BLaER1 treated with 17β-estradiol and CSF1 and Interleukin-3, amounts not matched to agents 10 nM and 100 nM (cell line): ENCODE measurements around the gene TNFSF8.

Experiments
- H3K27ac ChIP-seq, 11 experiments: shearing (Covaris generic); formaldehyde crosslinking; 2 replicates each; pipeline ENCODE4 v1.8.1; 2022
- H3K27me3 ChIP-seq, 11 experiments: shearing (Covaris generic); formaldehyde crosslinking; 2 replicates each; pipeline ENCODE4 v1.8.1; 2022
- H3K36me3 ChIP-seq, 11 experiments: shearing (Covaris generic); formaldehyde crosslinking; 2 replicates each; pipeline ENCODE4 v1.8.1; 2022
- H3K4me1 ChIP-seq, 10 experiments: shearing (Covaris generic); formaldehyde crosslinking; 2 replicates each; pipeline ENCODE4 v1.8.1; 2022
- H3K4me2 ChIP-seq, 11 experiments: shearing (Covaris generic); formaldehyde crosslinking; 2 replicates each; pipeline ENCODE4 v1.8.1; 2022
- H3K4me3 ChIP-seq, 10 experiments: shearing (Covaris generic); formaldehyde crosslinking; 2 replicates each; pipeline ENCODE4 v1.8.1; 2022
- H3K9ac ChIP-seq, 11 experiments: shearing (Covaris generic); formaldehyde crosslinking; 2 replicates each; pipeline ENCODE4 v1.8.1; 2022
- H3K9me3 ChIP-seq, 11 experiments: shearing (Covaris generic); formaldehyde crosslinking; replicated peaks in 1 of 11; 2 replicates each; pipeline ENCODE4 v1.8.1; 2022
- H4K20me1 ChIP-seq, 11 experiments: shearing (Covaris generic); formaldehyde crosslinking; 2 replicates each; pipeline ENCODE4 v1.8.1; 2022
- Cebpa-rat ChIP-seq, 11 experiments: shearing (Covaris generic); IDR thresholded peaks; 2 replicates each; pipeline ENCODE4 v1.8.1; 2022

The TNFSF8 gene

DNA sequence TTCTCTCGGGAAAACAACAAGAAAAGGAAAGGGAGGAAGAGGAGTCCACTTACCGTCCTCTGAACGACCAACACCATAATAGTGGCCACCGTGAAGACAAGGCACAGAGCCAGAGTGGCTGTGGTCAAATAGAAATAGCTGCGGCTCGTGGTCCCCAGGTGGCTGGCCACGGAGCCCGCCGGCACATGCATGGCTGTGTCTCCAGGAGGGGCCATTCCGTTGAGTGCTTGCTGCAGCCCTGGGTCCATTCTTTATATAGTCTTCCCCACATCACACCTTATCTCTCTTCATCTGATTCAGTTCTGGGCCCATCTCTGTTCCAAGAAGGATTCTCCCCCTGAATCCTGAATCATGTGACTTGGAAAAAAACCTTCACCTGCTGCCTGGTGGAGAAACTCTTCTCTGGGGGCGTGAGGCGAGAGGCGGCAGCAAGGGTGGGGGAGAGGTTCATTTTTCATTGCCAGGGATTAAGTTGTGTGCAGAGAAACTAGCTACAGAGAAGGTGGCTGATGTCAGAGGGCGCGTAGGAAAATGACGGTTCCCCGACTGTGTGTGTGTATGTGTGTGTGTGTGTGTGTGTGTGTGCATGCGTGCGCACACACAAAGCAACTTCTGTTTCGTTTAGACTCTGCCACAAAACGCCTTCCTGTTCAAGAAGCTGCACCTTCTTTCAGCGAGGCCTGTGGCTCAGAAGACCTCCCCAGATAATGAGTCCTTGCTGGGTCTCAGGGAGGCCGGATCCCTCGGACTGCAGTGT is at the start of gene TNFSF8:
Gene TNFSF8 (minus strand): TSS at position 536 of the 757 bp plus-strand sequence. CDS start 288 bp downstream, at position 248.
- peak within 1 kb of the TSS in 5 of 11 experiments; percentile 18 to 77 (median 64); a peak in 9 of 22 replicates for H3K27ac ChIP-seq
- no peak for TF ChIP-seq Cebpa-rat (IDR thresholded peaks at IDR 0.05)
- H3K4me3 ChIP-seq, result peak within 1 kb of the TSS in 4 of 10 experiments; percentile 17 to 43 (median 39); a peak in 7 of 20 replicates
- peak within 1 kb of the TSS; percentile 46 to 93 (median 68) for H3K4me2 ChIP-seq
- H3K9me3 ChIP-seq, result no peaks in the 10 kb centered on the region
- H3K36me3 ChIP-seq, result no peaks in the 10 kb centered on the region
- H4K20me1 ChIP-seq, result no peaks in the 10 kb centered on the region
- peaks cover 11 to 40% (median 22%) of the 10 kb centered on the region in 10 experiments for H3K4me1 ChIP-seq
- peaks cover 0 to 13% (median 10%) of the 10 kb centered on the region in 11 experiments; a peak in 8 of 22 replicates for H3K27me3 ChIP-seq
- H3K9ac ChIP-seq, result peak within 1 kb of the TSS in 5 of 11 experiments; percentile 10 to 68 (median 51); a peak in 8 of 22 replicates

- no peak overlapping the region for H3K4me3 ChIP-seq
- no peaks in the 10 kb centered on the region for H4K20me1 ChIP-seq
- H3K4me1 ChIP-seq, result peaks cover 0 to 44% (median 16%) of the 10 kb centered on the region in 10 experiments; a peak in 14 of 20 replicates
- no peaks in the 10 kb centered on the region for H3K27me3 ChIP-seq
- peak overlapping the region in 4 of 11 experiments; percentile 14 to 73 (median 58); a peak in 7 of 22 replicates for H3K4me2 ChIP-seq
- H3K9ac ChIP-seq, result no peak overlapping the region
- H3K36me3 ChIP-seq, result no peaks in the 10 kb centered on the region
- H3K9me3 ChIP-seq, result no peaks in the 10 kb centered on the region; a peak in 1 of 22 replicates
- no peak for TF ChIP-seq Cebpa-rat (IDR thresholded peaks at IDR 0.05)
- H3K27ac ChIP-seq, result peak overlapping the region in 1 of 11 experiments; percentile 14; a peak in 1 of 22 replicates
Observed at GRCh38 chr9:114973216-114973615, 42.8 kb upstream of the TNFSF8 start.

DNA sequence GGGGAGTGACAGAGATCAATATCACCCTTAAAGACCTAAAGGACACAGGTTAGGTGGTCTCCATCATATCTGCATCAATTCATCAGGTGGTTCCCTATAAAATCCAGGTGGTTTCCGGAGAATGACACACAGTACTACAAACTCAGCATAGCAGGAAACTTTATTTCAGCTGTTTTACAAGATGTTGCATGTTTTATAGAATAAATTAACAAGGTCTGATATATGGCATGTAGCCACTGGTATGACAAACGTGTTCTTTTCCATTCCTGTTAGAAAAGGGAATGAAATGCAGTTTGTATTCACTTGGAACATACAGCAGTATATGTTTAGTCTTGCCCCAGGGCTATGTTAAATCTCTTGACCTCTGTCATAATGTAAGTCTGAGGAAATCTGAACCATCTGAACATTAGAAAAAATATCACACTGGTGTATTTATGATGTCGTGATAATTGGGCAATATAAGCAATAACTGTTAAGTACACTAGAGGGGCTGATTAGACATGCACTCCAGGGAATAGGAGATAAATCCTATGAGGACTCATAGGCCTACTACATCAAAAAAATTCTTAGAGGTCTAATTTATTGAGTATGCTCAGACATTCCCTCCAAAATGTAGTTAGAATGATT is 42.2 kb upstream of the TNFSF8 start:
- H3K27ac ChIP-seq, result no peak overlapping the region; a peak in 2 of 22 replicates
- H3K27me3 ChIP-seq, result no peaks in the 10 kb centered on the region
- H4K20me1 ChIP-seq, result no peaks in the 10 kb centered on the region
- TF ChIP-seq Cebpa-rat (IDR thresholded peaks at IDR 0.05), result no peak
- peak overlapping the region in 3 of 11 experiments; percentile 53 to 73 (median 62); a peak in 5 of 22 replicates for H3K4me2 ChIP-seq
- no peak overlapping the region for H3K4me3 ChIP-seq
- H3K4me1 ChIP-seq, result peaks cover 0 to 50% (median 20%) of the 10 kb centered on the region in 10 experiments; a peak in 14 of 20 replicates
- H3K9me3 ChIP-seq, result peaks cover 0 to 2% (median 0%) of the 10 kb centered on the region in 11 experiments; a peak in 3 of 22 replicates
- no peak overlapping the region for H3K9ac ChIP-seq
- H3K36me3 ChIP-seq, result no peaks in the 10 kb centered on the region

DNA sequence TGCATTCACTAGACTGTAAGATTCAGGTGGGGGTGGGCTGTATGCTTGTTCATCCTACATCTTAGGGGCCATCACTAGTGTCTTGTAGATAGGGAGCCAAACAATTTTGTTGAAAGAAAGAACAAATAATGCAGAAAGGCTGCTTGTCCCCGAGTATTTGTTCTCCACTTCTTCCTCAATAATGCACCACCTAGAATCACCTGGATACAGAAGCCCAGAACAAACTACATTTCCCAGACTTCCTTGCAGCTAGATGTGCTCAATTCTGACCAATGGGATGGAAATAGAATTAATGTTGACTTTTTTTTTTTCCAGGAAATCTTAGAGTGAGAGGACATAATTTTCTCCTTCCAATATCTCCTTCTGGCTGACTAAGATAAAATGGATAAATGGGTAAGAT is 38.9 kb upstream of the TNFSF8 start:
- H3K9ac ChIP-seq, result peak overlapping the region in 4 of 11 experiments; percentile 37 to 68 (median 56); a peak in 6 of 22 replicates
- H3K36me3 ChIP-seq, result no peaks in the 10 kb centered on the region
- no peaks in the 10 kb centered on the region for H3K27me3 ChIP-seq
- H3K4me3 ChIP-seq, result no peak overlapping the region
- H3K4me1 ChIP-seq, result peaks cover 0 to 71% (median 20%) of the 10 kb centered on the region in 10 experiments; a peak in 14 of 20 replicates
- no peaks in the 10 kb centered on the region for H4K20me1 ChIP-seq
- H3K4me2 ChIP-seq, result peak overlapping the region in 8 of 11 experiments; percentile 2 to 78 (median 60); a peak in 13 of 22 replicates
- peaks cover 0 to 34% (median 0%) of the 10 kb centered on the region in 11 experiments; a peak in 9 of 22 replicates for H3K9me3 ChIP-seq
- no peak for TF ChIP-seq Cebpa-rat (IDR thresholded peaks at IDR 0.05)
- H3K27ac ChIP-seq, result peak overlapping the region in 9 of 11 experiments; percentile 2 to 86 (median 70); a peak in 15 of 22 replicates

DNA sequence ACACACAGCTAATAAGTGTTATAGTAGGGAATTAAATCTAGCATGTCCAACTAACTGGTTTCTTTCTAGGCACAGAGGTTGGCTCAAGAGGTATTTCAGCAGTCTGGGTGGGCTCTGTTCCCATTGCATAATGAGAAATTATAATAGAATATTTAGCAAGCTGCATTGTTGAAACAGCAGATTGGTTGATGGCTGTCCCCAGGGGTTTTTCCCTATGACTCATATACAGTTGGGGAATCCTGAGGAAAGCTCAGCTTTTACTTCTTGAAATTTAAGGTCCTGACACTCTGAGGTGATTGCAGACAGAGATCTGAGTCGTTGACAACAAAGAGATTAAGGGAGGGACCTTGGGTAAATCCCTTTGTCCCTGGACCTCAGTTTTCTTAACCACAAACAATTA is 38.3 kb upstream of the TNFSF8 start:
- no peaks in the 10 kb centered on the region for H3K27me3 ChIP-seq
- H3K4me1 ChIP-seq, result peaks cover 0 to 65% (median 20%) of the 10 kb centered on the region in 10 experiments; a peak in 14 of 20 replicates
- peak in 4 of 11 experiments; percentile 60 to 84 (median 69); a peak in 6 of 22 replicates for TF ChIP-seq Cebpa-rat (IDR thresholded peaks at IDR 0.05)
- peaks cover 0 to 4% (median 0%) of the 10 kb centered on the region in 11 experiments; a peak in 2 of 22 replicates for H3K36me3 ChIP-seq
- peak overlapping the region in 9 of 11 experiments; percentile 19 to 86 (median 70); a peak in 16 of 22 replicates for H3K27ac ChIP-seq
- no peaks in the 10 kb centered on the region for H4K20me1 ChIP-seq
- H3K9ac ChIP-seq, result peak overlapping the region in 6 of 11 experiments; percentile 0 to 68 (median 41); a peak in 10 of 22 replicates
- H3K4me3 ChIP-seq, result no peak overlapping the region
- peak overlapping the region in 9 of 11 experiments; percentile 2 to 78 (median 53); a peak in 16 of 22 replicates for H3K4me2 ChIP-seq
- H3K9me3 ChIP-seq, result peaks cover 3 to 40% (median 4%) of the 10 kb centered on the region in 11 experiments; a peak in 16 of 22 replicates

DNA sequence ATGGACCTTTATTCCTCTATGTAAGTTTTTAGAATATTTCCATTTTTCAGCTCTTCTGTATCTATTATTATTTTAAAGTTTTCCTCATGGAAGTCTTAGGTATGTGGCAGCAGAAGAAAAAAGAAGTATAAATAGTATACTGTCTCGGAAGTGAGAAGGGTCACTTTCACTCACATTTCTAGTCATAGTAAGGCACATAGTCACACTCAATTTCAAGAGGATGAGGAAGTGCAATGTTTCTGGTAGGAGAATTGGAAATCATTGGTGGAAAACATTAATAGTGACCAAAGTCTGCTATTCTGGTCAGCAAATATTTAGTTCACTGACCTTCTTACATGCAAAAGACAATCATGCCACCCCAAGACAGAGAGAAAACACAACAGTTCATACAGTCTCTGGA is 35.2 kb upstream of the TNFSF8 start:
- H3K27me3 ChIP-seq, result no peaks in the 10 kb centered on the region
- H3K4me1 ChIP-seq, result peaks cover 0 to 57% (median 22%) of the 10 kb centered on the region in 10 experiments; a peak in 14 of 20 replicates
- no peak overlapping the region for H3K4me3 ChIP-seq
- H3K9me3 ChIP-seq, result peaks cover 30 to 71% (median 35%) of the 10 kb centered on the region in 11 experiments
- no peak overlapping the region for H3K9ac ChIP-seq
- peaks cover 0 to 24% (median 0%) of the 10 kb centered on the region in 11 experiments; a peak in 9 of 22 replicates for H3K36me3 ChIP-seq
- peak overlapping the region in 3 of 11 experiments; percentile 2 to 30 (median 22); a peak in 3 of 22 replicates for H3K4me2 ChIP-seq
- H3K27ac ChIP-seq, result peak overlapping the region in 2 of 11 experiments; percentile 28 to 39; a peak in 4 of 22 replicates
- H4K20me1 ChIP-seq, result no peaks in the 10 kb centered on the region
- no peak for TF ChIP-seq Cebpa-rat (IDR thresholded peaks at IDR 0.05)

- Histone ChIP-seq H3K4me1 (peaks cover 0 to 57% (median 16%) of the 10 kb centered on the region in 10 experiments; a peak in 18 of 20 replicates), H3K9me3 (peaks cover 43 to 89% (median 56%) of the 10 kb centered on the region in 11 experiments), H3K4me2 (no peak overlapping the region), H3K36me3 (peaks cover 0 to 30% (median 0%) of the 10 kb centered on the region in 11 experiments; a peak in 9 of 22 replicates), H4K20me1 (no peaks in the 10 kb centered on the region), H3K27ac (no peak overlapping the region), H3K9ac (no peak overlapping the region), H3K4me3 (no peak overlapping the region), H3K27me3 (no peaks in the 10 kb centered on the region)
- no peak for TF ChIP-seq Cebpa-rat (IDR thresholded peaks at IDR 0.05)
Observed at GRCh38 chr9:114962809-114963208, 32.4 kb upstream of the TNFSF8 start.

GRCh38 chr9:114960276-114960675 is 29.9 kb upstream of the TNFSF8 start:
- H4K20me1 ChIP-seq, result no peaks in the 10 kb centered on the region
- H3K4me2 ChIP-seq, result peak overlapping the region in 6 of 11 experiments; percentile 2 to 93 (median 16); a peak in 6 of 22 replicates
- TF ChIP-seq Cebpa-rat (IDR thresholded peaks at IDR 0.05), result no peak
- H3K9ac ChIP-seq, result peak overlapping the region in 1 of 11 experiments; percentile 81; a peak in 2 of 22 replicates
- peaks cover 2 to 65% (median 41%) of the 10 kb centered on the region in 10 experiments; a peak in 18 of 20 replicates for H3K4me1 ChIP-seq
- peaks cover 43 to 68% (median 56%) of the 10 kb centered on the region in 11 experiments for H3K9me3 ChIP-seq
- H3K4me3 ChIP-seq, result peak overlapping the region in 3 of 10 experiments; percentile 2 to 29 (median 26); a peak in 4 of 20 replicates
- peak overlapping the region in 10 of 11 experiments; percentile 81 to 97 (median 88); a peak in 17 of 22 replicates for H3K27ac ChIP-seq
- no peaks in the 10 kb centered on the region for H3K27me3 ChIP-seq
- H3K36me3 ChIP-seq, result peaks cover 0 to 30% (median 0%) of the 10 kb centered on the region in 11 experiments; a peak in 9 of 22 replicates
